Measurements from ENCODE around the gene BCL11B. TPM values are rescaled to one million over a fixed set of nuclear protein-coding genes. Genes with fewer than 3 reads are reported as not detected.

Gene BCL11B
- total RNA-seq, 1 donor from 2014 or later: 0.16 TPM

DNA sequence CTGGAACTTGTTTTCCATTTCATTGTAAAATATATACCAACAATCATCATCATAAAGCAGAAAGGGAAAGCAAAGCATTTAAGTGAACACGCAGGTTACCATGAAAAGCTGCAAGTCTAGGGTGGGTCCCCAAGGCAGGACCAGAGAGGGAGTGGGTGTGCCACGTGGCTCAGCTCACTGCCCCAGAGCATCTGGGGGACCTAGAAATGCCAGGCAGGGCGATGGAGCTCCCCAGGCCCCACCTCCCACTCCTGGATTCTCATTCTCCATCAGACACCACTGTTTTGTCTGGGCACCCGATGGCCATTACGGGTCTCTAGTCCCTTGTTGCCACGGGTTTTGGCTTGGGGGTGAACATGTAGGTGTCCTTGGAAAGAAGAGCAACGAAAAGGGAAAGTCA, 34.7 kb downstream of the BCL11B start:
- TF ChIP-seq, protein P1, sequence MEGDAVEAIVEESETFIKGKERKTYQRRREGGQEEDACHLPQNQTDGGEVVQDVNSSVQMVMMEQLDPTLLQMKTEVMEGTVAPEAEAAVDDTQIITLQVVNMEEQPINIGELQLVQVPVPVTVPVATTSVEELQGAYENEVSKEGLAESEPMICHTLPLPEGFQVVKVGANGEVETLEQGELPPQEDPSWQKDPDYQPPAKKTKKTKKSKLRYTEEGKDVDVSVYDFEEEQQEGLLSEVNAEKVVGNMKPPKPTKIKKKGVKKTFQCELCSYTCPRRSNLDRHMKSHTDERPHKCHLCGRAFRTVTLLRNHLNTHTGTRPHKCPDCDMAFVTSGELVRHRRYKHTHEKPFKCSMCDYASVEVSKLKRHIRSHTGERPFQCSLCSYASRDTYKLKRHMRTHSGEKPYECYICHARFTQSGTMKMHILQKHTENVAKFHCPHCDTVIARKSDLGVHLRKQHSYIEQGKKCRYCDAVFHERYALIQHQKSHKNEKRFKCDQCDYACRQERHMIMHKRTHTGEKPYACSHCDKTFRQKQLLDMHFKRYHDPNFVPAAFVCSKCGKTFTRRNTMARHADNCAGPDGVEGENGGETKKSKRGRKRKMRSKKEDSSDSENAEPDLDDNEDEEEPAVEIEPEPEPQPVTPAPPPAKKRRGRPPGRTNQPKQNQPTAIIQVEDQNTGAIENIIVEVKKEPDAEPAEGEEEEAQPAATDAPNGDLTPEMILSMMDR (IDR thresholded peaks at IDR 0.05): no peak
- Mint-ChIP-seq H3K27me3 (ENCODE audit: unreplicated experiment) (peaks cover 36% of the 10 kb centered on the region), H3K9me3 (ENCODE audit: unreplicated experiment) (peaks cover 10% of the 10 kb centered on the region), H3K4me3 (ENCODE audit: unreplicated experiment) (no peak overlapping the region), H3K27ac (ENCODE audit: unreplicated experiment) (no peak overlapping the region), H3K36me3 (ENCODE audit: unreplicated experiment) (no peaks in the 10 kb centered on the region), H3K4me1 (ENCODE audit: unreplicated experiment) (peaks cover 1% of the 10 kb centered on the region)
- DNase-seq (ENCODE audit: extremely low spot score, unreplicated experiment): no peak

DNA sequence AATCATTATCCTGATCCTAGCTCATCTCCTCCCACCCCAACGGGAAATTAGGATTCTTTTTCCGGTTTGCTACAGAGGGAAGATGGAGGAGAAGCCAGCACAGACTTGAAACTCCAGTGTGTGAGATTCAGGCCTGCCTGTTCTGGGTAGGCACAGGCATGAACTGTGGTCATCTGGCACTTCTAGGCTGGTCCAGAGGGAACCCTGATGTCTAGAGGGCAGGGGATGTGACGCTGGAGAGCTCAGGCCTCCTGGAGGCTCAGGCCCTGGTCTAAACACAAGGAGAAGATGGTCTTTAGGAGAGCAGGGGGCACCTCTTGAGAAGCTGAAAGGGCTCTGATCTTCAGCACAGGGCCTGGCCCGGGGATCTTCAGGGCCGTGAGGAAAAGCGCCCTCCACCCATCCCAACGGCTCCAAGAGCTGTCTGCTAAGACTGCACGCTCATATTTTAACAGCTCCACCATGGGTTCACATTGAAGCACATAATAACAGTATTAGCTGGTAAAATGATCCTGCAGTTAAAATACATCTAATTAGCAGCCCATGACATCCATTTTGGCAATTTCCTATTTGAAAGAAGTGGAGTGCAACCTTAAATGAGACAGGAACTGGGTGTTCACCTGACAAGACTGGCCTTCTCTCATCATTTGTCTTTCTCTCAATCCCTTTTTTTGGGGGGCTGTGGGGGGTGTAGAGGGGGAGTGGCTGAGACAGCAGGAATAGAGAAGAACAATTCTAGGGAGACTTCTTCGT, 35.4 kb downstream of the BCL11B start:
- no peak for DNase-seq (ENCODE audit: extremely low spot score, unreplicated experiment)
- no peak overlapping the region for H3K4me3 Mint-ChIP-seq (ENCODE audit: unreplicated experiment)
- H3K4me1 Mint-ChIP-seq (ENCODE audit: unreplicated experiment): peaks cover 4% of the 10 kb centered on the region
- no peaks in the 10 kb centered on the region for H3K36me3 Mint-ChIP-seq (ENCODE audit: unreplicated experiment)
- H3K27ac Mint-ChIP-seq (ENCODE audit: unreplicated experiment): no peak overlapping the region
- H3K9me3 Mint-ChIP-seq (ENCODE audit: unreplicated experiment): peaks cover 10% of the 10 kb centered on the region
- H3K27me3 Mint-ChIP-seq (ENCODE audit: unreplicated experiment): peaks cover 32% of the 10 kb centered on the region
- TF ChIP-seq, protein P1 (IDR thresholded peaks at IDR 0.05): no peak

DNA sequence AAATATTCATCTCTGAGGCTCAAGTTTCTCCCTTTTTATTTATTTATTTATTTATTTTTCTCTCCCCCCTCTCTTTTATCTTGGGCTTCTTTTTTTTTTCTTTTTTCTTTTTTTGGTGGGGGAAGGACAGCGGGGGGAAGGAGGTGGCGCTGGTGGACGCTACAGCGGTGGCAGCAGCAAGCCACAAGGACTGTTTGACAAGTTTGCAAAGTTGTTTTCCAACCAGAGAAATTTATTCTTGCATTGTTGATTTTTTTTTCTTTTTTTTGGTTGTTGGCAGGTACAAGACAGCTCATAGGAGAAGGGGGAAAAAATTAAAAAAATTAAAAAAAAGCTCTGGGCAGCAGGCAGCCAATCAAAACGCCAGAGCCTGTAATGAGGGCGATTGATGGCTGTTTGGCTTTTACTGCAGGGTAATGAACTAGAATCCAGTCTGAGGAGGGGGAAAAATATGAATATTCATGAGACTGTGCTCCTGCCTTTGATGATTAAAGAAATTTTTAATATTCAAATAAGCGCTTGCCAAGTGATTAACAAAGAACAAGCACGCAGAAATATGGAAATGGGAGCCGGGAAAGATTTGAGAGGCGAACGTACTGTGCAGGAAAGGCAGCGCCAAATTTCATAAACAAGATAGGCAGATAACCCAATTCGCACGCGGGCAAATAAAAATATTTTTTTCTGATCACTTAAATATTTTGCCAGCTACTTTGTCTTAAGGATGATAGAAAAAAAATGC, 36.2 kb downstream of the BCL11B start:
- H3K36me3 Mint-ChIP-seq (ENCODE audit: unreplicated experiment): no peaks in the 10 kb centered on the region
- H3K27me3 Mint-ChIP-seq (ENCODE audit: unreplicated experiment): peaks cover 24% of the 10 kb centered on the region
- no peak overlapping the region for H3K27ac Mint-ChIP-seq (ENCODE audit: unreplicated experiment)
- H3K9me3 Mint-ChIP-seq (ENCODE audit: unreplicated experiment): peaks cover 10% of the 10 kb centered on the region
- H3K4me3 Mint-ChIP-seq (ENCODE audit: unreplicated experiment): no peak overlapping the region
- no peak for DNase-seq (ENCODE audit: extremely low spot score, unreplicated experiment)
- TF ChIP-seq, protein P1 (IDR thresholded peaks at IDR 0.05): no peak
- peaks cover 4% of the 10 kb centered on the region for H3K4me1 Mint-ChIP-seq (ENCODE audit: unreplicated experiment)

DNA sequence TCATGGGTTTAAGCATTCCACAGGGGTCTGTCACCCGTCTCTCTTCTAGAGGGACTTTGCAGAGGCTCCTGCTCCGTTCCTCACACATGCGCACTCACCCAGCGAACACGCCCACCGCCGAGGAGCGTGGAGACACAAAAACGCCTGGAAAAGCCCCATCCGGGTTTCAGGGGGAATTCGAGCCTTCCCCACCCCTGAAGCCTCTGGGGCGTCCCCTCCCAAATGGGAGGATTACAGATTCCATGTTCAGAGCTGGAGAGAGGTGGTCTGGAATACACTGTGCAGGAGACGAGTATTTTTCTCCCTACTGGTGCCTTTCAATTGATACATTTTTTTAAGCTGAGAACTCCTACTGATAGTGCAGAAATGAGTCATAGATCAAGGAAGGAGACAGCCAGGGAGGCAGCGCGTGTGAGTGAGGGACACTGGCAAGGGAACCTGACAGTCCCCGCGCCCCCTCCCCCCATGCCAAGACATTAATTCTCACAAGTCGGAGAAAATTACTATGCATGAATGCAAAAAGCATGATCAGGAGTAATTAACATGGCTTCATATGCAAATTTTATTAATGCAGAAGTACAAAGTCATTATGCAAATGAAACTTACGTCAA, 36.9 kb downstream of the BCL11B start:
- Mint-ChIP-seq H3K4me3 (ENCODE audit: unreplicated experiment) (no peak overlapping the region), H3K36me3 (ENCODE audit: unreplicated experiment) (no peaks in the 10 kb centered on the region), H3K4me1 (ENCODE audit: unreplicated experiment) (peaks cover 5% of the 10 kb centered on the region), H3K27ac (ENCODE audit: unreplicated experiment) (no peak overlapping the region), H3K9me3 (ENCODE audit: unreplicated experiment) (peaks cover 10% of the 10 kb centered on the region), H3K27me3 (ENCODE audit: unreplicated experiment) (peaks cover 18% of the 10 kb centered on the region)
- TF ChIP-seq, protein P1 (IDR thresholded peaks at IDR 0.05): no peak
- DNase-seq (ENCODE audit: extremely low spot score, unreplicated experiment): no peak

DNA sequence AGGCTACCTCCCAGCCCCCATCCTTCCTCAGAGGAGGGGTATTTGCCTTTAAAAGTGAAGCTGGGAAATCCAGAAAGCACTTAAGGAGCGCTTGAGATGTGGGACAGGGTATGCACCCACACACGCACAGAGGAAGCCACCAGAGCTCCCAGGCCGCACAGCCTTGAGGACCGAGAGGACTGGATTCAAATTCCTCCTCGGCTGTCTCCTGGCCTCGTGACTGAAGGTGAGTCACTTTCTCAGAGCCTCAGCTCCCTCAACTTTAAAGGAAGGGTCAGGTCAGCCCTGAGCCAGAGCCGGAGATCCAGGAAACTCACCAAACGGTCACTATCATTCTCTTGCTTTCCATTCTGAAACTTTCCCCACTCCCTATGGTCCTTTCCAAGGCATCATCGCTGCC, 37.6 kb downstream of the BCL11B start:
- DNase-seq (ENCODE audit: extremely low spot score, unreplicated experiment): no peak
- TF ChIP-seq, protein P1 (IDR thresholded peaks at IDR 0.05): no peak
- H3K27ac Mint-ChIP-seq (ENCODE audit: unreplicated experiment): no peak overlapping the region
- peaks cover 5% of the 10 kb centered on the region for H3K4me1 Mint-ChIP-seq (ENCODE audit: unreplicated experiment)
- H3K27me3 Mint-ChIP-seq (ENCODE audit: unreplicated experiment): peaks cover 12% of the 10 kb centered on the region
- no peaks in the 10 kb centered on the region for H3K36me3 Mint-ChIP-seq (ENCODE audit: unreplicated experiment)
- H3K4me3 Mint-ChIP-seq (ENCODE audit: unreplicated experiment): no peak overlapping the region
- peaks cover 10% of the 10 kb centered on the region for H3K9me3 Mint-ChIP-seq (ENCODE audit: unreplicated experiment)
